Measurements from ENCODE around the gene CDH6. TPM values are rescaled to one million over a fixed set of nuclear protein-coding genes. Genes with fewer than 3 reads are reported as not detected.
A peak's percentile ranks its signal among the peaks of the same experiment; 100 is the strongest.

CDH6 gene
- total RNA-seq, 2 donors from 2014 or later: not detected

GRCh38 chr5:31273161-31273560 is 79.7 kb downstream of the CDH6 start:
- DNase-seq (ENCODE audit: low spot score in 2 of 2): no peak
- H3K9me3 Mint-ChIP-seq: peaks cover 0 to 4% of the 10 kb centered on the region in 2 donors
- no peak overlapping the region for H3K27ac Mint-ChIP-seq
- no peak for ATAC-seq
- H3K36me3 Mint-ChIP-seq: no peaks in the 10 kb centered on the region

GRCh38 chr5:31273631-31274378 is 80.3 kb downstream of the CDH6 start:
- Mint-ChIP-seq H3K27ac (no peak overlapping the region), H3K9me3 (peaks cover 0 to 4% of the 10 kb centered on the region in 2 donors), H3K36me3 (no peaks in the 10 kb centered on the region)
- DNase-seq (ENCODE audit: low spot score in 2 of 2) (no peak), ATAC-seq (no peak)

GRCh38 chr5:31280210-31280609 is 86.7 kb downstream of the CDH6 start:
- H3K9me3 Mint-ChIP-seq: peaks cover 0 to 3% of the 10 kb centered on the region in 2 donors
- ATAC-seq (no peak), DNase-seq (ENCODE audit: low spot score in 2 of 2) (no peak)
- H3K27ac Mint-ChIP-seq: no peak overlapping the region
- no peaks in the 10 kb centered on the region for H3K36me3 Mint-ChIP-seq

GRCh38 chr5:31283326-31283725 is 89.8 kb downstream of the CDH6 start:
- peaks cover 0 to 3% of the 10 kb centered on the region in 2 donors for H3K9me3 Mint-ChIP-seq
- no peaks in the 10 kb centered on the region for H3K36me3 Mint-ChIP-seq
- DNase-seq (ENCODE audit: low spot score in 2 of 2): no peak
- no peak for ATAC-seq
- no peak overlapping the region for H3K27ac Mint-ChIP-seq

GRCh38 chr5:31285025-31285424 is 91.5 kb downstream of the CDH6 start:
- no peaks in the 10 kb centered on the region for H3K36me3 Mint-ChIP-seq
- peaks cover 0 to 3% of the 10 kb centered on the region in 2 donors for H3K9me3 Mint-ChIP-seq
- no peak for ATAC-seq
- H3K27ac Mint-ChIP-seq: no peak overlapping the region
- no peak for DNase-seq (ENCODE audit: low spot score in 2 of 2)

- no peak overlapping the region for H3K27ac Mint-ChIP-seq
- no peaks in the 10 kb centered on the region for H3K9me3 Mint-ChIP-seq
- ATAC-seq (no peak), DNase-seq (ENCODE audit: low spot score in 2 of 2) (no peak)
- no peaks in the 10 kb centered on the region for H3K36me3 Mint-ChIP-seq
These were observed 94.5 kb downstream of the CDH6 start for GRCh38 chr5:31287985-31288384.

GRCh38 chr5:31289429-31289828 is 95.9 kb downstream of the CDH6 start:
- H3K27ac Mint-ChIP-seq: no peak overlapping the region
- H3K9me3 Mint-ChIP-seq: no peaks in the 10 kb centered on the region
- DNase-seq (ENCODE audit: low spot score in 2 of 2): no peak
- no peaks in the 10 kb centered on the region for H3K36me3 Mint-ChIP-seq
- ATAC-seq: no peak

GRCh38 chr5:31291323-31291854 is 97.9 kb downstream of the CDH6 start:
- ATAC-seq: no peak
- H3K36me3 Mint-ChIP-seq: no peaks in the 10 kb centered on the region
- DNase-seq (ENCODE audit: low spot score in 2 of 2): no peak
- no peaks in the 10 kb centered on the region for H3K9me3 Mint-ChIP-seq
- H3K27ac Mint-ChIP-seq: no peak overlapping the region

GRCh38 chr5:31300501-31300900 is 107.0 kb downstream of the CDH6 start:
- Mint-ChIP-seq H3K9me3 (no peaks in the 10 kb centered on the region), H3K36me3 (no peaks in the 10 kb centered on the region), H3K27ac (peak overlapping the region in 1 of 2 donors; percentile 93)
- DNase-seq (ENCODE audit: low spot score in 2 of 2) (no peak), ATAC-seq (no peak)

GRCh38 chr5:31301833-31302232 is 108.3 kb downstream of the CDH6 start:
- H3K36me3 Mint-ChIP-seq: no peaks in the 10 kb centered on the region
- DNase-seq (ENCODE audit: low spot score in 2 of 2): no peak
- H3K27ac Mint-ChIP-seq: no peak overlapping the region
- H3K9me3 Mint-ChIP-seq: no peaks in the 10 kb centered on the region
- ATAC-seq: no peak

GRCh38 chr5:31303688-31304087 is 110.2 kb downstream of the CDH6 start:
- ATAC-seq (no peak), DNase-seq (ENCODE audit: low spot score in 2 of 2) (no peak)
- H3K27ac Mint-ChIP-seq: no peak overlapping the region
- H3K9me3 Mint-ChIP-seq: no peaks in the 10 kb centered on the region
- no peaks in the 10 kb centered on the region for H3K36me3 Mint-ChIP-seq

- H3K36me3 Mint-ChIP-seq: no peaks in the 10 kb centered on the region
- H3K27ac Mint-ChIP-seq: no peak overlapping the region
- ATAC-seq (no peak), DNase-seq (ENCODE audit: low spot score in 2 of 2) (no peak)
- no peaks in the 10 kb centered on the region for H3K9me3 Mint-ChIP-seq
These were observed 124.2 kb downstream of the CDH6 start for GRCh38 chr5:31317665-31318064.

GRCh38 chr5:31319335-31319734 is 125.8 kb downstream of the CDH6 start:
- DNase-seq (ENCODE audit: low spot score in 2 of 2) (no peak), ATAC-seq (no peak)
- H3K36me3 Mint-ChIP-seq: no peaks in the 10 kb centered on the region
- no peak overlapping the region for H3K27ac Mint-ChIP-seq
- no peaks in the 10 kb centered on the region for H3K9me3 Mint-ChIP-seq

- Mint-ChIP-seq H3K27ac (no peak overlapping the region), H3K9me3 (no peaks in the 10 kb centered on the region), H3K36me3 (no peaks in the 10 kb centered on the region)
- no peak for ATAC-seq
- no peak for DNase-seq (ENCODE audit: low spot score in 2 of 2)
These were observed 129.5 kb downstream of the CDH6 start for GRCh38 chr5:31322946-31323345.

- Mint-ChIP-seq H3K27ac (no peak overlapping the region), H3K9me3 (no peaks in the 10 kb centered on the region), H3K36me3 (no peaks in the 10 kb centered on the region)
- DNase-seq (ENCODE audit: low spot score in 2 of 2) (no peak), ATAC-seq (no peak)
These were observed 131.4 kb downstream of the CDH6 start for GRCh38 chr5:31324842-31325241.

GRCh38 chr5:31328040-31328733 is 134.7 kb downstream of the CDH6 start:
- DNase-seq (ENCODE audit: low spot score in 2 of 2) (no peak), ATAC-seq (no peak)
- no peak overlapping the region for H3K27ac Mint-ChIP-seq
- no peaks in the 10 kb centered on the region for H3K9me3 Mint-ChIP-seq
- H3K36me3 Mint-ChIP-seq: no peaks in the 10 kb centered on the region

- H3K36me3 Mint-ChIP-seq: no peaks in the 10 kb centered on the region
- ATAC-seq (no peak), DNase-seq (ENCODE audit: low spot score in 2 of 2) (no peak)
- H3K27ac Mint-ChIP-seq: no peak overlapping the region
- no peaks in the 10 kb centered on the region for H3K9me3 Mint-ChIP-seq
These were observed 136.2 kb downstream of the CDH6 start for GRCh38 chr5:31329715-31330114.

GRCh38 chr5:31332160-31332559 is 138.7 kb downstream of the CDH6 start:
- H3K27ac Mint-ChIP-seq: no peak overlapping the region
- DNase-seq (ENCODE audit: low spot score in 2 of 2) (no peak), ATAC-seq (no peak)
- no peaks in the 10 kb centered on the region for H3K36me3 Mint-ChIP-seq
- no peaks in the 10 kb centered on the region for H3K9me3 Mint-ChIP-seq
